HPDE6-E6E7 (cell line): ENCODE measurements around the gene PODN.

ENCODE experiments used
- DNase-seq: peaks from one replicate; pipeline ENCODE4 v3.0.0; 2011; ENCODE audit warnings: missing footprints; ENCODE audit errors: extremely low spot score

PODN gene

DNA sequence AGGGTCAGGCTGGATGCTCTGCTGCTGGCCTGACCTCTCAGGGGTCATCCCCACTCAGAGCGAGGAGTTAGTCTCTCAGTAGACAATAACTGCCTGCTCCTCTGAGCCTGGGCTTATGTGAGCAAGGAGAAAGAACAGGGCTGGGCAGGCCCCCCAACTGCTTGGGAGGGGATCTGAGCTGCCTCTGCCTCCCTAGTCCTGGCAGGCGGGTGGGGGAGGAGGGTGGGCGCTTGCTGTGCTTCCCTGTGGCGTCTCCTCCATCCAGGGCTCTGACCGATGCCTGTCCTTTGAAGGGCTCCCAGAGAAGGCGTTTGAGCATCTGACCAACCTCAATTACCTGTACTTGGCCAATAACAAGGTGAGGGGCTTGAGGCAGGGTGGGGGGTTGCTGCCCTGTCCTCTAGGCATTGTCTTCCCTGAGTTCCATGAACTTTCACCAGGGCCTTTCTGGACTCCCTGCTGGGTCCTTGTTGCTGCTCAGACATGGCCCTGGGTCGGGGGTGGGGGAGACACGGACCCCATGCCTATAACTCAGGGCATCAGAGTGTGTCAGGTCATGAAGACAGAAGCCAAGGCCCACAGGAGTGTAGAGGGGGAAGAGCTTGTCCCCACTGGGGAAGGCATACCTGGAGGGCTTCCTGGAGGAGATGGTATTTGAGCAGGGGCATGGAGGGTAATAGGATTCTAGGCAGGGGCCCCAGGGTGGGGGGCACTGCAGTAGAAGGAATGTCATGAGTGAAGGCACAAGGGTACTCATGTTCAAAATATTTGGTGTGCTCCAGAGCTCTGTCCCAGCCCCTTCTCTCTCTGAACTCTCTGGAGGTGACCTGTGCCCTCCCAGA is 12.5 kb downstream of the PODN start:
- no peak for DNase-seq

DNA sequence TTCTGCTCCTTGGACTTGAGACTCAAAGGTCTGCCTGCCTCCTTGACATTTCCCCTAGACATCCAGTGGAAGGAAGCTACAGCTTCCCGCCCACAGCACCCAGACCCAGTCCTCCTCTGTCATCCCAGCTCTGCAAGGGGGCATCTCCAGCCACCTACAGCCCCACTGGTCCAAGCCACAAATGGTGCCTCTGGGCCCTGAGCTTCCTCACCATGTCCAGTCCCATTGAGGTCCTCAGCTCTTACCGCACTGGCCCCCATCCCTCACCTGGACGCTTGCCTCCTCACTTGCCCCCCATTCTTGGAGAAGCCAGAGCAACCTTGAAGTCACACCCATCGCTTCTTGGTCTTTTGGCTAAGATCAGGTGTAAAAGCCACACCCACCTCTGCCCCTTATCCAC is 13.2 kb downstream of the PODN start:
- no peak for DNase-seq

DNA sequence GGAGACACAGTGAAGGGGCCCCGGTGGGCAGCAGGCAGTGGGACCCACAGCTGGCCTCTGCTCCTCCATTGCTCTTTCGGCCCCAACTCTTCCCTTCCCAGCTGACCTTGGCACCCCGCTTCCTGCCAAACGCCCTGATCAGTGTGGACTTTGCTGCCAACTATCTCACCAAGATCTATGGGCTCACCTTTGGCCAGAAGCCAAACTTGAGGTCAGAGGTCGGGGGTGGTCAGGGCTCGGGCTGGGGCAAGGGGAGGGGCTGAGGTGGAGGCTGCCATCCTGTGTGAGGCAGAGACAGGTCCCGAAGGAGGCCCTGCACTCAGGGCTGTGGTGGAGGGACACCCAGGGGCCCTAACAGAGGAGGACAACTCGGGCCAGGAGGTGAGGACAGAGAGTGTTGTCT is 13.7 kb downstream of the PODN start:
- DNase-seq: no peak

DNA sequence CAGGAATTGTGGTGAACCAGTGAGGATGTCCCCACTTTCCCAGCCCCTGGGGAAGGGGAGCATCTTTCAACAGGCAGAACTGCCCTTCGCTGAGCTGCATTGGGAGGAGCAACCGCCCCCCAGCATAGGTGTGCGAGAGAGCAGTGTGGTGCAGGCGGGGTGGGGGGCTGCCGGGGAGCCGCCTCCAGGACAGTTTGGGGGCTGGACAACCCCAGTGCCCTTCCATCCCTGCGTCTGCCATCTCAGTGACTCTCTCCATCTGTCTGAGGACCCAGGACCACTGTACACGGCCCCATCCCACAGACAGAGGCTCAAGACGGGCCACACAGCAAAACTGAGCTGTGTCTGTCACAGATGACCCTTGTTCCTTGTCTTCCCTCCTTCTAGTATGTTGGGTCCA is 14.2 kb downstream of the PODN start:
- no peak for DNase-seq

DNA sequence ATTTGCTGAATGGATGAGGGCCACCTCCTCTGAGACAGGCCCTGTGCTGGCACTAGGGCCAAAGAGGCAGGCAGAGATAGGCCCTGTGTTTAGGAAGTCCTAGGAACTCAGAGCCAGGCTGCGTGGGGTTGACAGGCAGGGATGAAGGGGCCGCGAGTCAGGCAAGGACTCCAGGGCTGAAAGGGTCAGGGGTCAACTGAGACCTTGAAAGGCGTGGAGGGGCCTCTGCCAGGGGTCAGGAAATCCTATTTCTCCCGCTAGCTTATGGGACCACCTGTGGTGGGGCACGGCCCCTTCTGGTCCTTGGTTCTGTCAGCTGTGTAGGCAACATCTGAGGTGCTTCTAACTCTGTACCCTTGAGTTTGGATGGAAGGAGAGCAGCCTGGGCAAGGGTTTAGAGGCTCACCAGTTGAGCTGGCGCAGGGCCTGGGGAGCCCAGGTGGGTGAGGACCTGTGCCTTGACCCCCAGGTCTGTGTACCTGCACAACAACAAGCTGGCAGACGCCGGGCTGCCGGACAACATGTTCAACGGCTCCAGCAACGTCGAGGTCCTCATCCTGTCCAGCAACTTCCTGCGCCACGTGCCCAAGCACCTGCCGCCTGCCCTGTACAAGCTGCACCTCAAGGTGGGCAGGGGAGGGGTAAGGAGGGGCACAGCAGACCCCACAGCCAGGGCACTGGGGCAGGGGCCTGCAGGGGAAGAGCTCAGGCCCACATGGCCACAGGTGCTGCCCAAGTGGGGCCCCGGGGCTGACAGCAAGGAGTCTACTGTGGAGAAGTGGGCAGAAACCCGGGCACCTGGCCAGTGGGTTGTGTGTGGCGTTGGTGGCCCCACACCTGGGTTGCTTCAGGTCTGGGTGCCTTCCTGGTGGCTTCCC is 14.9 kb downstream of the PODN start:
- DNase-seq: no peak

DNA sequence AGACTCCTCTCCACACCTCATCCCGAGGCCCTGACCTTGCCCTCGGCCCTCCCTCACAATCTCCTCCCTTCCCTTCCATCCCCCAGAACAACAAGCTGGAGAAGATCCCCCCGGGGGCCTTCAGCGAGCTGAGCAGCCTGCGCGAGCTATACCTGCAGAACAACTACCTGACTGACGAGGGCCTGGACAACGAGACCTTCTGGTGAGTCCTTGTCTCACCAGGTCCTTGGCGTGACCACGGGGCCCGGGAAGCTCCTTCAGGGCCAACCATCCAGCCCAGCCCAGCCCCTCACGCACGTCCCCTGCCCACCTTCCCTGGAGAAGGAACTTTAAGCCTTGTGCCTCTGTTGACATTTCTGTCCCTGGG is 15.6 kb downstream of the PODN start:
- DNase-seq: no peak

DNA sequence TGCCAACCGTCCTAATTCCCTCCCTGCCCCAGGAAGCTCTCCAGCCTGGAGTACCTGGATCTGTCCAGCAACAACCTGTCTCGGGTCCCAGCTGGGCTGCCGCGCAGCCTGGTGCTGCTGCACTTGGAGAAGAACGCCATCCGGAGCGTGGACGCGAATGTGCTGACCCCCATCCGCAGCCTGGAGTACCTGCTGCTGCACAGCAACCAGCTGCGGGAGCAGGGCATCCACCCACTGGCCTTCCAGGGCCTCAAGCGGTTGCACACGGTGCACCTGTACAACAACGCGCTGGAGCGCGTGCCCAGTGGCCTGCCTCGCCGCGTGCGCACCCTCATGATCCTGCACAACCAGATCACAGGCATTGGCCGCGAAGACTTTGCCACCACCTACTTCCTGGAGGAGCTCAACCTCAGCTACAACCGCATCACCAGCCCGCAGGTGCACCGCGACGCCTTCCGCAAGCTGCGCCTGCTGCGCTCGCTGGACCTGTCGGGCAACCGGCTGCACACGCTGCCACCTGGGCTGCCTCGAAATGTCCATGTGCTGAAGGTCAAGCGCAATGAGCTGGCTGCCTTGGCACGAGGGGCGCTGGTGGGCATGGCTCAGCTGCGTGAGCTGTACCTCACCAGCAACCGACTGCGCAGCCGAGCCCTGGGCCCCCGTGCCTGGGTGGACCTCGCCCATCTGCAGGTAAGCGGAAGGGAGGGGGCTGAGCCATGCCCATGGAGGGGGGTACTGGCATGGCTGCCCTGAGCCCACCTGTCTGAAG is 16.5 kb downstream of the PODN start:
- DNase-seq: no peak

- no peak for DNase-seq
Observed at GRCh38 chr1:53079251-53079650, 17.2 kb downstream of the PODN start.

GRCh38 chr1:53080041-53080440 is 18.0 kb downstream of the PODN start:
- no peak for DNase-seq

GRCh38 chr1:53080769-53081168 is 18.8 kb downstream of the PODN start:
- DNase-seq: no peak

DNA sequence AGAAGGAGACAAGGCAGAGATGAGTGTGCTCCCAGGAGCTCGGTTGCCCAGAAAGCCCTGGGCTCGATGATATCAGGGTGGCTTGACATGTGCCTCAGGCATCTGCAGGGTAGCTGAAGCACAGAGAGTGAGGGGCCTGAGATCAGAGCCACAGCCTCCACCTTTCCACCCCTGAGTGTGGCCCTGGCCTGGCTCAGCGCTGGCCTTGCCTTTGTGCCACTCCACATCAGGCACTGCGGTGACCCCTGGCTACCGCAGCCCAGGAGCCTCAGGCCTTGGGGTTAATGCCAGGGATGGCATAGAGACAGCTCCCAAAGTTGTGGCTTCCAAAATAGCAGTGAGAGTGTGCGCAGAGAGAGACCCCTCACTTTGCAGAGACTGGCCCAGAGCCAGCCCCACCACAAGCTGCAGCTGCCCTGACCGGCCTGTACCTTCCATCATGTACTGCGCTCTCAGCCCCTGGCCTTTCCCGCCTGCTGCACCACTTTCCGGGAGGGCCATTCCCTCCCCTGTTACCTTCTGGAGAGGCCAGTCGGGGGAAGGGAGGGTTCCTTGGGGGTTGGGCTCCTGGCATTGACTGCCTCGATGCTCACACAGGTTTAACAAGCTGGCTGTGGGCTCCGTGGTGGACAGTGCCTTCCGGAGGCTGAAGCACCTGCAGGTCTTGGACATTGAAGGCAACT is 19.5 kb downstream of the PODN start:
- no peak for DNase-seq

GRCh38 chr1:53082826-53083455 is 20.9 kb downstream of the PODN start:
- no peak for DNase-seq

DNA sequence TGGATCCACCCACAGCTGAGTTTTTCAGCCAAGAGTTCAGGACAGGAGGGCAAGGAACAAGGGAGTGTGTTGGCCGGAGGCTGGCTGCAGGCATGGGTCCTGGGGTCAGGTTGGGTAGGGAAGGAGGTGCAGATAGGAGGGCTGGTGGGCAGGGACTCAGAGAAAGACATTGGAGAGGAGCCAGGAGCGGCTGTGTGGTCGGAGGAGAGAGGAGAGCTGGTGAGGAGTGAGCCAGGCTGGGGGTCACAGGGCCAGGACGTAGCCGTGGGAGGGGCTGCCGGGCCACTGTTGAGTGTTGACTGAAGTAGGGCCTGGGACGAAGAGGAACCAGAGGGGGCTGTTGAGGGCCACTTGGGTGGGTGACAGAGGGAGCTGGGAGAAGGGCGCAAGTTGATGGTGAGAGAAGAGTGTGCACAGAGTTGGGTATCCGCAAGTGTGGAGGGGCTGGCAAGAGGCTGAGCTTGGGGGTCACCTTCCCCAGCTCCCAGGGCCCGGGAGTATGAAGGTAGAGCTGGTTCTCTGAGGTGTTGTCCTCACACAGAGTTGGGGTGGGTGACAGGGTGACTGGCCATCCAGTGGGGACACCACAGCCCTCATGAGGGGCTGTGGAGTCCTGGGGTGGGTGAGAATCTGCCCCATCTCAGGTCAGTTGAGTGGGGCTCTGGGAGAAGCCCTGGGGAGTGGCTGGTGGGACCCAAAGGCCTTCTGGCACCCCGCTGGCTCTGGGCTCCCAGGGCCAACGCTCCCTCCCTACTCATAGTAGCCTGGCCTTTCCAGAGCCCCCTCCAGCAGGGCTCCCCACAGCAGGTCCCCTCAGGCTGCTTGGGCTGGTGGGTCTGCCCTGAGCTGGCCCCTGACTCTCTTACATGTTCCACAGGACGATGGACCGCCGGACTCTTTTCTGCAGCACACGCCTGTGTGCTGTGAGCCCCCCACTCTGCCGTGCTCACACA is 21.9 kb downstream of the PODN start:
- no peak for DNase-seq

DNA sequence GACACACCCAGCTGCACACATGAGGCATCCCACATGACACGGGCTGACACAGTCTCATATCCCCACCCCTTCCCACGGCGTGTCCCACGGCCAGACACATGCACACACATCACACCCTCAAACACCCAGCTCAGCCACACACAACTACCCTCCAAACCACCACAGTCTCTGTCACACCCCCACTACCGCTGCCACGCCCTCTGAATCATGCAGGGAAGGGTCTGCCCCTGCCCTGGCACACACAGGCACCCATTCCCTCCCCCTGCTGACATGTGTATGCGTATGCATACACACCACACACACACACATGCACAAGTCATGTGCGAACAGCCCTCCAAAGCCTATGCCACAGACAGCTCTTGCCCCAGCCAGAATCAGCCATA is 22.6 kb downstream of the PODN start:
- DNase-seq: no peak

- DNase-seq: no peak
Observed at GRCh38 chr1:53085405-53085804, 23.4 kb downstream of the PODN start.

DNA sequence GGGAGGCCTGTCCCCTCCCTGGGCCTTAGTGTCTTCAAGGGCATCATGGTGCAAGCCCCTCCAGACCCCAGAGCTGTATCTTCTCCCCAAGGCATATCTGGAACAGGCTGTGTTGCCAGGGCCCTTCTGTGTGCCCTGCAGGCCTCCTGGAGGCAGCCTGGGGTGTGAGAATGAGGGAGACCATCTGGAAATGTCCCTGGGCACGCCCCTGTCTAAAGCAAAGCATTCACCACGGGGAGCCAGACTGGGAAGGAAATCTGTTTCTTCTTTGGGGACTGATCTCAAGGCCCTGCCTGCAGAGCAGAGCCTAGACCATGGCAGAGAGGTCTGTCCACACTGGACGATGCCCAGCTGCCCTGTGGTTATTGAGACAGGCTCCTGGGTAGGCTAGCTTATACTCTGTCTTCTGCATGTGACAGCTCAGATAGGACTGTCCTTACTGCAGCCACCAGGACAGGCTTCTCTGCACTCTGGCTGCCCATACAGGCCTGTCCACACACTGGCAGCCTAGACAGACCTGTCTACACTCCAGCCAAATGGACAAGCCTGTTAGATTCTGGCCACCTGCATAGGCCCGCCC is 24.6 kb downstream of the PODN start:
- DNase-seq: no peak

GRCh38 chr1:53087332-53088285 is 25.6 kb downstream of the PODN start:
- DNase-seq: no peak

- no peak for DNase-seq
Observed at GRCh38 chr1:53088616-53089300, 26.7 kb downstream of the PODN start.
